ENCODE measurements around the gene C3. TPM values are rescaled to one million over a fixed set of nuclear protein-coding genes. Genes with fewer than 3 reads are reported as not detected.

Gene C3
- polyA plus RNA-seq, 2 of the 4 experiments (the other 2 are of a cell fraction), result 45.4 to 70.9 TPM

- Histone ChIP-seq H3K4me3 (no peak overlapping the region), H3K4me2 (no peak overlapping the region), H3K9me3 (no peaks in the 10 kb centered on the region), H3K27ac (no peak overlapping the region), H3K4me1 (no peaks in the 10 kb centered on the region)
- WGBS (ENCODE audit: missing lambda C conversion rate), result 86% methylated on average over 11 of the region's 11 CpGs
- DNase-seq (ENCODE audit: low read depth in 1 of 2, low spot score in 1 of 2), result no peak
- POLR2A ChIA-PET, result no interaction called here
- no peak for FAIRE-seq
- CTCF ChIA-PET, result no interaction called here
- ATAC-seq, result no peak
- no peak for TF ChIP-seq PHF8 (IDR thresholded peaks at IDR 0.05; ENCODE audit: borderline replicate concordance, low read depth)
- no peak for TF ChIP-seq USF2 (IDR thresholded peaks at IDR 0.05)
- no peak for TF ChIP-seq CEBPB (IDR thresholded peaks at IDR 0.05)
- TF ChIP-seq GATA3 (IDR thresholded peaks at IDR 0.05; ENCODE audit: borderline replicate concordance), result no peak
- no peak for TF ChIP-seq KDM1A (IDR thresholded peaks at IDR 0.05; ENCODE audit: low read depth)
- TF ChIP-seq RFX5 (IDR thresholded peaks at IDR 0.05), result no peak
- no peak for TF ChIP-seq JUNB (IDR thresholded peaks at IDR 0.05)
- no peak for TF ChIP-seq CHD2 (IDR thresholded peaks at IDR 0.05; ENCODE audit: low read length, partially characterized antibody)
- TF ChIP-seq TFCP2L1 (CRISPR knock-in tag; IDR thresholded peaks at IDR 0.05), result no peak
- TF ChIP-seq NFE2L2 (conservative IDR thresholded peaks at IDR 0.05; ENCODE audit: low read length), result no peak
- TF ChIP-seq SREBF2 (IDR thresholded peaks at IDR 0.05), result no peak
- no peak for TF ChIP-seq REST (IDR thresholded peaks at IDR 0.05)
- no peak for TF ChIP-seq MAZ (IDR thresholded peaks at IDR 0.05; ENCODE audit: borderline replicate concordance, low read depth, low read length)
These were observed 14.4 kb downstream of the C3 start for GRCh38 chr19:6705931-6706632.

- Histone ChIP-seq H3K9me3 (no peaks in the 10 kb centered on the region), H3K4me1 (no peaks in the 10 kb centered on the region), H3K27ac (no peak overlapping the region), H3K4me2 (no peak overlapping the region), H3K4me3 (no peak overlapping the region)
- no peak for DNase-seq (ENCODE audit: low read depth in 1 of 2, low spot score in 1 of 2)
- no peak for TF ChIP-seq JUNB (IDR thresholded peaks at IDR 0.05)
- no peak for TF ChIP-seq HOXA7 (CRISPR knock-in tag; IDR thresholded peaks at IDR 0.05)
- TF ChIP-seq EHF (CRISPR knock-in tag; IDR thresholded peaks at IDR 0.05), result no peak
- TF ChIP-seq NR3C1 (IDR thresholded peaks at IDR 0.05), result no peak
- no peak for TF ChIP-seq POLR2AphosphoS2 (conservative IDR thresholded peaks at IDR 0.05; ENCODE audit: low read length)
- WGBS (ENCODE audit: missing lambda C conversion rate), result 75% methylated on average over 8 of the region's 8 CpGs
- no peak for FAIRE-seq
- CTCF ChIA-PET, result no interaction called here
- no peak for ATAC-seq
- POLR2A ChIA-PET, result no interaction called here
These were observed 19.7 kb downstream of the C3 start for GRCh38 chr19:6700586-6701316.

GRCh38 chr19:6699935-6700334, 20.5 kb downstream of the C3 start:
- Histone ChIP-seq H3K4me2 (no peak overlapping the region), H3K4me3 (no peak overlapping the region), H3K4me1 (no peaks in the 10 kb centered on the region), H3K27ac (no peak overlapping the region), H3K9me3 (no peaks in the 10 kb centered on the region)
- ChIA-PET CTCF (no interaction called here), POLR2A (no interaction called here)
- no peak for TF ChIP-seq TFCP2L1 (CRISPR knock-in tag; IDR thresholded peaks at IDR 0.05)
- no peak for TF ChIP-seq CHD4 (IDR thresholded peaks at IDR 0.05; ENCODE audit: borderline replicate concordance)
- TF ChIP-seq CHD2 (IDR thresholded peaks at IDR 0.05; ENCODE audit: low read length, partially characterized antibody), result no peak
- no peak for TF ChIP-seq MAFK (IDR thresholded peaks at IDR 0.05; ENCODE audit: partially characterized antibody)
- no peak for TF ChIP-seq BCL3 (IDR thresholded peaks at IDR 0.05)
- TF ChIP-seq HOXB13 (CRISPR knock-in tag; IDR thresholded peaks at IDR 0.05; ENCODE audit: low read depth), result no peak
- TF ChIP-seq FOXS1 (CRISPR knock-in tag; IDR thresholded peaks at IDR 0.05), result no peak
- no peak for TF ChIP-seq SMC3 (IDR thresholded peaks at IDR 0.05)
- no peak for TF ChIP-seq HOXA7 (CRISPR knock-in tag; IDR thresholded peaks at IDR 0.05)
- TF ChIP-seq SREBF2 (IDR thresholded peaks at IDR 0.05), result no peak
- no peak for TF ChIP-seq GATA3 (IDR thresholded peaks at IDR 0.05; ENCODE audit: borderline replicate concordance)
- no peak for TF ChIP-seq JUNB (IDR thresholded peaks at IDR 0.05)
- TF ChIP-seq ZNF302 (CRISPR knock-in tag; IDR thresholded peaks at IDR 0.05), result no peak
- TF ChIP-seq USF2 (IDR thresholded peaks at IDR 0.05), result no peak
- TF ChIP-seq MAZ (IDR thresholded peaks at IDR 0.05; ENCODE audit: borderline replicate concordance, low read depth, low read length), result no peak
- ATAC-seq, result no peak
- FAIRE-seq, result no peak
- DNase-seq (ENCODE audit: low read depth in 1 of 2, low spot score in 1 of 2), result no peak
